ENCODE data around the gene PALM.

GRCh38 chr19:739998-740715 lies 31.4 kb downstream of the PALM start:
- TF ChIP-seq CTCF (IDR thresholded peaks at IDR 0.05; ENCODE audit: low read depth, low read length, missing input control) (no peak), HNF4A (conservative IDR thresholded peaks at IDR 0.05) (peak in 1 of 2 donors; percentile 44), MAX (IDR thresholded peaks at IDR 0.05) (no peak), JUND (IDR thresholded peaks at IDR 0.05) (no peak), RAD21 (IDR thresholded peaks at IDR 0.05) (no peak), REST (IDR thresholded peaks at IDR 0.05) (peak; percentile 92), SP1 (IDR thresholded peaks at IDR 0.05) (no peak)
